PC-3 (cell line): ENCODE measurements around the gene EPO. TPM values are rescaled to one million over a fixed set of nuclear protein-coding genes. Genes with fewer than 3 reads are reported as not detected.

Experiments used
- ATAC-seq: fragments of 200-7000 bp; cut with Tn5 transposase; 2 replicates; pipeline ENCODE4 v1.9.1; 2020; ENCODE audit warnings: mild to moderate bottlenecking, moderate library complexity
- BruUV-seq: library from RNA; stranded (reverse); fragments of 400-500 nt; replicated peaks from 2 replicates; lab custom pipeline; 2021; lab: Mats Ljungman, UMichigan
- CTCF ChIA-PET: fragments of 300-600 bp; sonication (Branson Sonifier 250); formaldehyde crosslinking; loops from one replicate; lab custom pipeline; 2022; ENCODE audit warnings: antibody characterized with exemption; lab: Charles Lee
- POLR2A ChIA-PET: fragments of 300-600 bp; sonication (Branson Sonifier 250); formaldehyde crosslinking; loops from one replicate; lab custom pipeline; 2022; ENCODE audit warnings: antibody characterized with exemption; ENCODE audit not compliant: unreplicated experiment; lab: Charles Lee
- DNase-seq: peaks from one replicate; pipeline ENCODE4 v3.0.0-alpha.2; 2015
- H2AFZ ChIP-seq: fragments of 300-600 bp; sonication (generic); 2 replicates; pipeline ENCODE4 v1.6.0; 2016; ENCODE audit warnings: antibody characterized with exemption, low read length
- H3F3A ChIP-seq: fragments of 300-600 bp; sonication (generic); one replicate; pipeline ENCODE4 v1.6.0; 2017; ENCODE audit warnings: antibody characterized with exemption, low read length, control low read depth, mild to moderate bottlenecking; ENCODE audit not compliant: unreplicated experiment
- H3K27ac ChIP-seq: fragments of 300-600 bp; sonication (generic); 2 replicates; pipeline ENCODE4 v1.5.1; 2016; ENCODE audit warnings: mild to moderate bottlenecking, low read length
- H3K27me3 ChIP-seq: fragments of 300-600 bp; sonication (generic); 2 replicates; pipeline ENCODE4 v1.6.1; 2016; ENCODE audit warnings: low read length, mixed read lengths
- H3K36me3 ChIP-seq: fragments of 300-600 bp; sonication (generic); 2 replicates; pipeline ENCODE4 v1.6.1; 2016; ENCODE audit warnings: low read depth, mixed run types, low read length, mixed read lengths
- H3K4me1 ChIP-seq: fragments of 300-600 bp; sonication (generic); 2 replicates; pipeline ENCODE4 v1.5.1; 2016; ENCODE audit warnings: low read length; ENCODE audit not compliant: insufficient read depth
- H3K4me2 ChIP-seq: fragments of 300-600 bp; sonication (generic); 2 replicates; pipeline ENCODE4 v1.6.0; 2016; ENCODE audit warnings: low read length
- H3K4me3 ChIP-seq: fragments of 300-600 bp; sonication (generic); 2 replicates; pipeline ENCODE4 v1.5.1; 2016; ENCODE audit warnings: mild to moderate bottlenecking, low read length, mixed read lengths
- H3K79me2 ChIP-seq: fragments of 300-600 bp; sonication (generic); 2 replicates; pipeline ENCODE4 v1.6.1; 2017; ENCODE audit warnings: low read length, mixed read lengths
- H3K9ac ChIP-seq: fragments of 300-600 bp; sonication (generic); 2 replicates; pipeline ENCODE4 v1.6.0; 2016; ENCODE audit warnings: mild to moderate bottlenecking, low read length
- H3K9me2 ChIP-seq: fragments of 300-600 bp; sonication (generic); replicated peaks from 2 replicates; pipeline ENCODE4 v1.6.1; 2016; ENCODE audit warnings: mixed run types, low read length, mixed read lengths
- H3K9me3 ChIP-seq: fragments of 300-600 bp; sonication (generic); 2 replicates; pipeline ENCODE4 v1.6.1; 2016; ENCODE audit warnings: low read length, mixed read lengths
- H4K20me1 ChIP-seq: fragments of 300-600 bp; sonication (generic); 2 replicates; pipeline ENCODE4 v1.6.1; 2016; ENCODE audit warnings: low read length, mixed read lengths
- CTCF ChIP-seq: fragments of 300-600 bp; sonication (generic); conservative IDR thresholded peaks from 2 replicates; pipeline ENCODE4 v1.5.1; 2017; ENCODE audit warnings: antibody characterized with exemption, low read depth, mild to moderate bottlenecking, low read length
- EZH2 ChIP-seq: fragments of 300-600 bp; sonication (generic); IDR thresholded peaks from one replicate; pipeline ENCODE4 v1.6.1; 2017; ENCODE audit warnings: antibody characterized with exemption, mild to moderate bottlenecking, low read length; ENCODE audit not compliant: unreplicated experiment
- EZH2phosphoT487 ChIP-seq: fragments of 300-600 bp; sonication (generic); IDR thresholded peaks from 2 replicates; pipeline ENCODE4 v1.6.1; 2018; ENCODE audit warnings: mild to moderate bottlenecking, antibody characterized with exemption, low read length, borderline replicate concordance
- intact Hi-C: fragments of 100-400 bp; cut with micrococcal nuclease; formaldehyde crosslinking; loops from 2 replicates; pipeline ENCODE4 v1.9.0; 2023
- total RNA-seq: library from RNA; depleted of rRNA; stranded (reverse); fragments of >200 nt; gene quantifications from 2 replicates; pipeline ENCODE4 v1.2.3, GENCODE V29; 2014; rRNA removed

Gene EPO
- total RNA-seq, 1 experiment from 2014 or later = not detected

GRCh38 chr7:100768784-100769183, 48.5 kb downstream of the EPO start:
- Histone ChIP-seq H3F3A (no peaks in the 10 kb centered on the region), H3K9ac (no peak overlapping the region), H3K36me3 (no peaks in the 10 kb centered on the region), H3K4me1 (no peaks in the 10 kb centered on the region), H3K9me3 (no peaks in the 10 kb centered on the region), H4K20me1 (no peaks in the 10 kb centered on the region), H3K9me2 (no peaks in the 10 kb centered on the region), H3K27ac (no peak overlapping the region), H3K79me2 (no peaks in the 10 kb centered on the region), H2AFZ (no peak overlapping the region), H3K4me3 (no peak overlapping the region), H3K27me3 (no peaks in the 10 kb centered on the region), H3K4me2 (no peak overlapping the region)
- ChIA-PET CTCF (interaction anchor here (0.6 kb wide), 1 partner anchor 27 kb away, joined by 3 read pairs; no protein-coding TSS in a partner anchor), POLR2A (no interaction called here)
- intact Hi-C loops = no loop called here
- no peak for ATAC-seq
- TF ChIP-seq EZH2 (no peak), EZH2phosphoT487 (no peak), CTCF (no peak)
- DNase-seq = no peak
- BruUV-seq = no TSS peak

Other genes starting within 250 kb of the EPO start
- gene TSC22D4, start 241.3 kb upstream of the EPO start, total RNA-seq = 57.1 and 66.1 TPM in 2 replicates
- 1.2 and 1.9 TPM in 2 replicates for gene NYAP1, start 236.5 kb upstream of the EPO start, total RNA-seq
- 16.9 and 18.2 TPM in 2 replicates for gene AGFG2, start 181.3 kb upstream of the EPO start, total RNA-seq
- 0.22 and 0.52 TPM in 2 replicates for gene SAP25, start 146.6 kb upstream of the EPO start, total RNA-seq
- gene LRCH4, start 134.3 kb upstream of the EPO start, total RNA-seq = 15.6 and 28.7 TPM in 2 replicates
- gene FBXO24, start 134.1 kb upstream of the EPO start, total RNA-seq = 0.40 TPM in 1 of 2 replicates, not detected in the other
- 8.6 and 16.3 TPM in 2 replicates for gene PCOLCE, start 118.1 kb upstream of the EPO start, total RNA-seq
- 9.4 and 19.4 TPM in 2 replicates for gene MOSPD3, start 107.9 kb upstream of the EPO start, total RNA-seq
- gene TFR2, start 78.9 kb upstream of the EPO start, total RNA-seq = not detected in 2 replicates
- not detected in 2 replicates for gene ACTL6B, start 64.0 kb upstream of the EPO start, total RNA-seq
- gene GNB2, start 46.7 kb upstream of the EPO start, total RNA-seq = 164 and 227 TPM in 2 replicates
- 25.9 and 26.6 TPM in 2 replicates for gene GIGYF1, start 26.2 kb upstream of the EPO start, total RNA-seq
- gene POP7, start 14.3 kb upstream of the EPO start, total RNA-seq = 151 and 154 TPM in 2 replicates
- gene ZAN, start 13.1 kb downstream of the EPO start, total RNA-seq = not detected in 2 replicates
- gene EPHB4, start 107.1 kb downstream of the EPO start, total RNA-seq = 104 and 150 TPM in 2 replicates
- 25.9 and 31.2 TPM in 2 replicates for gene SLC12A9, start 132.2 kb downstream of the EPO start, total RNA-seq
- gene TRIP6, start 146.9 kb downstream of the EPO start, total RNA-seq = 11.3 and 14.6 TPM in 2 replicates
- 177 and 268 TPM in 2 replicates for gene SRRT, start 154.6 kb downstream of the EPO start, total RNA-seq
- 10.5 and 14.6 TPM in 2 replicates for gene UFSP1, start 169.2 kb downstream of the EPO start, total RNA-seq
- 0.40 and 1.3 TPM in 2 replicates for gene ACHE, start 175.4 kb downstream of the EPO start, total RNA-seq
- 0.11 and 0.46 TPM in 2 replicates for gene MUC3A, start 229.1 kb downstream of the EPO start, total RNA-seq
- 0.18 and 0.69 TPM in 2 replicates for gene MUC12, start 249.1 kb downstream of the EPO start, total RNA-seq